ENCODE measurements around the gene ALKAL2.
A peak's percentile ranks its signal among the peaks of the same experiment; 100 is the strongest.

DNA sequence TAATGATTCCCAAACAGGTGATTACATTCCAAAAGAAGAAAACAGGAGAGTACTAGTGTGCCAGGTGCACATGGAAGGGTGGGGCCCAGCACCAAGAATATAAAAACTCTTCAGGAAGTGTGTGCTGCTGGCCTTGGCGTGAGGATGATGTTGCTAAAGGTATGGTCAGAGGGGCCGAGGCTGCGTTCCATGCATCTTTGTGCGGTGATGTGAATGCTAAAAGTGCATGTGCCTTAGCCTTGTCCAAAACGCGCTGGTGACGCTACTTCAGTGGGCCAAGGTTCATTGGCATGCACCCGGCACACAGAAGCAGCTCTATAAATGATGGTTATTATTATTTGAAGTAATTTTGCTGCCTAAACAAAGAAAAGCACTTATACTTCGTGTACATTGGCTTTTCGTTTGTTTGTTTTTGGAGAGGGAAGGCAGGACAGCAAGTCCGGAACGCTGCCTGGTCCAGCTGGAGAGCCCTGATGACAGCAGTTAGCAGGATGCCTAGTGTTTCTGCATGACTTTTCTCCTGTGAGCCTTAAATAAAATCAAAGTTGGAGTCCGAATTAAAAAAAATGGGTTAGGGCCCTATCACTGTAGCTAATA is 2.9 kb downstream of the ALKAL2 start:
- TF ChIP-seq RFXANK (CRISPR knock-in tag; IDR thresholded peaks at IDR 0.05) (no peak), CTCF (CRISPR knock-in tag; IDR thresholded peaks at IDR 0.05) (no peak), ZBTB21 (CRISPR knock-in tag; IDR thresholded peaks at IDR 0.05) (no peak), FOXK1 (CRISPR knock-in tag; IDR thresholded peaks at IDR 0.05; ENCODE audit: borderline replicate concordance, low read depth) (no peak), ZNF512 (CRISPR knock-in tag; IDR thresholded peaks at IDR 0.05) (no peak), ZFP36L1 (CRISPR knock-in tag; IDR thresholded peaks at IDR 0.05) (no peak), NFYC (CRISPR knock-in tag; IDR thresholded peaks at IDR 0.05) (no peak), POLR2A (IDR thresholded peaks at IDR 0.05; ENCODE audit: insufficient read depth in 1 of 2, low read depth in 2 of 2, low read length in 2 of 2) (0 out of 4 replicates have a peak, but pooled peaks of 1 of the 2 experiments have one; percentile 10), FOXK2 (IDR thresholded peaks at IDR 0.05) (no peak), BCL6 (CRISPR knock-in tag; IDR thresholded peaks at IDR 0.05) (no peak), MAFF (IDR thresholded peaks at IDR 0.05; ENCODE audit: low read depth, low read length) (no peak), ZNF101 (CRISPR knock-in tag; IDR thresholded peaks at IDR 0.05; ENCODE audit: borderline replicate concordance, low read depth) (no peak), JUND (CRISPR knock-in tag; IDR thresholded peaks at IDR 0.05) (no peak)

Data from HepG2 (cell line).